ENCODE results near the gene ZBTB11. TPM values are rescaled to one million over a fixed set of nuclear protein-coding genes. Genes with fewer than 3 reads are reported as not detected.

Gene ZBTB11
- total and polyA plus RNA-seq, 2 of the 13 experiments (the other 11 are each of a cell fraction or from before 2014, with no cell fraction given): 5.9 to 18.1 TPM

GRCh38 chr3:101676765-101677435 is at the start of gene ZBTB11 (continued):
- no peak for TF ChIP-seq FIP1L1 (IDR thresholded peaks at IDR 0.05; ENCODE audit: borderline replicate concordance, insufficient read depth, low read depth, low read length)
- no peak for TF ChIP-seq ZNF724P (CRISPR knock-in tag; IDR thresholded peaks at IDR 0.05; ENCODE audit: borderline replicate concordance)
- TF ChIP-seq SAP130 (CRISPR knock-in tag; IDR thresholded peaks at IDR 0.05; ENCODE audit: low read depth): peak; percentile 86
- peak; percentile 50; the same call in 1 of the 2 replicates for TF ChIP-seq ZBTB4 (CRISPR knock-in tag; IDR thresholded peaks at IDR 0.05; ENCODE audit: borderline replicate concordance)
- no peak for TF ChIP-seq RFXANK (CRISPR knock-in tag; IDR thresholded peaks at IDR 0.05)
- no peak; the same call in 1 of the 2 replicates for TF ChIP-seq RAD21 (CRISPR knock-in tag; IDR thresholded peaks at IDR 0.05)
- peak; percentile 73 for TF ChIP-seq TAF1 (CRISPR knock-in tag; IDR thresholded peaks at IDR 0.05)
- no peak for TF ChIP-seq ZNF614 (CRISPR knock-in tag; IDR thresholded peaks at IDR 0.05; ENCODE audit: borderline replicate concordance)
- peak; percentile 72 for TF ChIP-seq ELF1 (CRISPR knock-in tag; IDR thresholded peaks at IDR 0.05)
- no peak for TF ChIP-seq TCF12 (IDR thresholded peaks at IDR 0.05)
- TF ChIP-seq TCF12 (CRISPR knock-in tag; IDR thresholded peaks at IDR 0.05): no peak
- no peak for TF ChIP-seq ZNF3 (CRISPR knock-in tag; IDR thresholded peaks at IDR 0.05)
- TF ChIP-seq ETV6 (CRISPR knock-in tag; conservative IDR thresholded peaks at IDR 0.05): no peak
- TF ChIP-seq ZMAT5 (CRISPR knock-in tag; IDR thresholded peaks at IDR 0.05; ENCODE audit: borderline replicate concordance, low read depth): no peak
- TF ChIP-seq ZBTB40 (IDR thresholded peaks at IDR 0.05): peak; percentile 87
- peak; percentile 7; the same call in 1 of the 2 replicates for TF ChIP-seq ZBTB40 (CRISPR knock-in tag; IDR thresholded peaks at IDR 0.05)
- TF ChIP-seq MED1 (CRISPR knock-in tag; IDR thresholded peaks at IDR 0.05): peak; percentile 68
- no peak for TF ChIP-seq AKAP8 (CRISPR knock-in tag; IDR thresholded peaks at IDR 0.05)
- no peak for TF ChIP-seq NR3C1 (CRISPR knock-in tag; IDR thresholded peaks at IDR 0.05)

Measured in HepG2 (cell line).